Measurements from ENCODE around the gene SLC24A3.
"Not testable (repeated sequence)": the region's sequence is repeated elsewhere in the genome, so short reads cannot be mapped to it uniquely, and the experiment has no call there.

The SLC24A3 gene

DNA sequence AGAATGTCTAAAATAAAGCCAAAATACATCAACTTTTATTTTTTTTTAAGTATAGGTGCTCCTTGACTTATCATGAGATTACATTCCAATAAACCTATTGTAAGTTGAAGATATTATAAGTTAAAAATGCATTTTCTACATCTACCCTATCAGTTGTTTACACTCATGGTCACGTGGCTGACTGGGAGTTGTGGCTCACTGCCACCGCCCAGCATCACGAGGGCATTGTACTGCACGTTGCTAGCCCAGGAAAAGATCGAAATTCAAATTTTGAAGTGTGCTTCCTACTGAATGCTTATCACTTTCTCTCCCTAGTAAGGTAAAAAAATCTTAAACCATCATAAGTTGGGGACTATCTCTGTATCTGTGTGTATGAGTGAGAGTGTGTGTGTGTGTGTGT is 419.0 kb downstream of the SLC24A3 start:
- no peak for DNase-seq (ENCODE audit: low read depth in 2 of 2)

DNA sequence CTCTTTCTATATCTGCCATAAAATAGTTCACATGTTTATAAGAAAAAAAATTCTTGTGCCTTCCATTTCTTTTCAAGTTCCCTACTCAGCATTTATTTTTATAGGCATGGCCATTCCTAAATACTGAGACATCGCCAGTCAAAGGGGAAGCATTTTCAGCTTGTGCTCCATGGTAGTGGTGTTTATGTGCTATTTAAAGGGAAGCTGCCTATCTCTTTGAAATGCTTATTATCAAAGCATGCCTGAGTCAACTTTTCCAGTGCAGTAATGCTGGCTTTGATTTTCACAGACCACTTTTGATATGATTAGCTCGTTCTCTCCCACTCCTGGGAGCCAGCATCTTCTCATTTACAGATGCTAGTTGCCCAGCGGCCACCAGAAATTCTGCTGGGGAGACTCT is 421.5 kb downstream of the SLC24A3 start:
- no peak for DNase-seq (ENCODE audit: low read depth in 2 of 2)

DNA sequence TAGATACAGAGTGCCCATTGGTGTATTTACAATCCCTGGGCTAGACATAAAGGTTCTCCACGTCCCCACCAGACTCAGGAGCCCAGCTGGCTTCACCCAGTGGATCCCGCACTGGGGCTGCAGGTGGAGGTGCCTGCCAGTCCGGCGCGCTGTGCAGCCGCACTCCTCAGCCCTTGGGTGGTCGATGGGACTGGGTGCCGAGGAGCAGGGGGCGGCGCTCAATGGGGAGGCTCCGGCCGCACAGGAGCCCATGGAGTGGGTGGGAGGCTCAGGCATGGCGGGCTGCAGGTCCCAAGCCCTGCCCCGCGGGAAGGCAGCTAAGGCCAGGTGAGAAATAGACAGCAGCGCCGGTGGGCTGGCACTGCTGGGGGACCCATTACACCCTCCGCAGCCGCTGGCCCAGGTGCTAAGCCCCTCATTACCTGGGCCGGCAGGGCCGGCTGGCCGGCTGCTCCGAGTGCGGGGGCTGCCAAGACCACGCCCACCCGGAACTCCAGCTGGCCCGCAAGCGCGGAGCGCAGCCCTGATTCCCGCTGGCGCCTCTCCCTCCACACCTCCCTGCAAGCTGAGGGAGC is 427.1 kb downstream of the SLC24A3 start:
- DNase-seq (ENCODE audit: low read depth in 2 of 2) = not testable (repeated sequence)

DNA sequence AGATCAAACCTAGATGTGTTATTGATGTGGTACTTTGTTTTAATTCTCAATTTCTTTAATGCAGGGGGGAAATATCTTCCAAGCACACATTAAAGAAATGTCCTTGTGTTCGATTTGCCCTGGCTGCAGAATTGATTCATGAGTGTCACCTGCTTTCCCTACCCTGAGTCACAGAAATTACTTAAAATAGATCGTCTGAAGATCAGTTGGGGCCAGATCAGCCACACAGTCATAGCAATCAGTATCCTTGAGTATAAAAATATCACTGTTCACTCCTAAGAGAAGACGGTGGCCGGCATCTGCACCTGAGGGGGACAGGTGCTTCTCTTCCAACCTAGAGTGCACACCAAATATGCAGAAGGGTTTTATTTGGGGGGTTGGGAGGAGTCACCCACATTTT is 430.4 kb downstream of the SLC24A3 start:
- no peak for DNase-seq (ENCODE audit: low read depth in 2 of 2)

DNA sequence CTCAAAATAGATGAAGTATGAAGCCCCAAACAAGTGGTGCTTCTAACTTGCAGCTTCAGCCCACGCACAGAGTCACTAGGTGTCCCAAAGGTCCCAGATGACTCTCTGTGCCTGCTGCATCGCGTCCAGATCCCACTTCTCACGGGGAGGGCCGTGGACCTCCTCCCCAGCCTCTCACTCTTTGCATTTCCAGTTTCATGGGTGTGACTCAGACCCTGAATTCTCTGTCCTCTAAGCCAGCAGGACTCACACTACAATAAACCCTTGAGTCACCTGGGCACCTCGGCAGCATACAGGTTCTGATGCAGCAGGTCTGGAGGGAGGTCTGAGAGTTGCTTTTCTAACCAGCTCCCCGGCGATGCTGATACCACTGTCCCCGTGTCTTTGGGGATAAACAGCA is 431.6 kb downstream of the SLC24A3 start:
- DNase-seq (ENCODE audit: low read depth in 2 of 2) = no peak

DNA sequence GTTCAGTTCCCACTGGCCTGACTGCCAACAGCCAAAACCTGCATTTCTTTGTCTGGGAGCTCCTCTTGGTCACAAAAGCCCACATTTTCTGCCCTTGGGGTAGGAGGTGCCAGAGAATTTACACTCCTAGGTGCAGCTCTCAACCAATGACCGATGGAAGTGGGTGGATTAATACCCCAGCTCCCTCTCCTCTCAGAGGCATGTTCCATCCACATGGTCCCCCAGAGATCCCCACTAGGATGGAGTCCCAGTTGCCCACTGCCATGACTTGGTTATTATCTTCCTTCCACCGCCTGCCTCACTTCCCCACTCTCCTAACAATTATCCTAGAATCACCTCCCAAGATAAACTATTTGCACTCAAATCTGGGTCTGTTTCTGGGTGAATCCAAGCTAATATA is 434.5 kb downstream of the SLC24A3 start:
- no peak for DNase-seq (ENCODE audit: low read depth in 2 of 2)

DNA sequence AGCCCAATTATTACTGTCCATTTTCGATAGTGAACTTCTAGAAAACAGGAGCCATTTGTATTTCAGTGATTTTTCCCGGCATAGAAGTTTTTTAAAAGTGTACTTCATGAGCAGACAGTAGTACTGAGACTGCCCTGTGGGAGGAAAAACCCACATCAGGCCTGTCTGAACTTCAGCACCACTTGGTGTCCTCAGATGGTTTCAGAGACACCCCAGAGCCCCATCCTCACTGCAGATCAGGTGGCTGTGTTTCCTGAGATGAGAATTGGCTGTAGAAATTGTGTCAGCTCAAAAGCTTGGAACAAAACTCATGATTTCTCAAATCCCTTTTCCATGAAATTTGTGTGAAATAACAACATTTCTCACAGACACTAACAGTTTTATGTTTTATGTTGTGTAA is 435.6 kb downstream of the SLC24A3 start:
- no peak for DNase-seq (ENCODE audit: low read depth in 2 of 2)

DNA sequence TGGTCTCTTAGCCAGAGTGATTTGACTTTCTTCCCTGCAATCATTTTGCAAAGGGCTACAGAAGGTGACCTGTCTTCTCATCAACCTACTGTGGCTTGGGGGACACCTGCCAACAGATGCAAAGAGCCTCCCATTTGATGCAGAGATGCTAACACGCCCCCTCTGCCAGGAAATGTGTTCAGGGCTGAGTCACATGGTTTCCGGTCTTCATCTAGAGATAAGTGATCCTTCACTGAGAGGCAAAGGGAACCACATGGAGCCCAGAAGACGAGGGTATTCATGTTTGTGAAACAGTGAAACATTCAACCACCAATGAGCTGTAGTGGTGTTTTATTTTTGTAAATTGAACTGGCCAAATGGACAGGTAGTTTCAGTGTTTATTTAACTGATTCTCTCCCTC is 436.6 kb downstream of the SLC24A3 start:
- DNase-seq (ENCODE audit: low read depth in 2 of 2) = no peak

DNA sequence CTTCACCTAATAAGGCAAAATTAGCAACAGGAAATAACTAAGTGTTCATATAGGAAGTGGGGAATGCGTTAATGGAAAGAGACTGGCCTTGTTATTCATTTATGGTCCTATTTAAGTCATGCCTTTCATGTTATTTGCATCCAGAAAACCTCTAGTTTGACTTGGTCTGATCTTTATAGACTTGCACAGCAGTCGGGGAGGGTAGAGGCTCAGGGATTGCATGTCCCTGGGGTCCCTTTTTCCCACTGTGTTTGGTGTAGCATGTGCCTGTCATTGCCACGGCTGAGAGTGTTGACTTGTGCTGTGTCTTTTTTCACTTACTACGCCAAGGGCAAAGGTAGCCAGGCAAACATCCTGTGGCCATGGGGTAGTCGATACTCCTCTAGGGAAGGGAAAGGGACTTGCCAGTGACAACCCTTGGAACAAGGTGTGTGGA is 440.2 kb downstream of the SLC24A3 start:
- DNase-seq (ENCODE audit: low read depth in 2 of 2) = no peak

DNA sequence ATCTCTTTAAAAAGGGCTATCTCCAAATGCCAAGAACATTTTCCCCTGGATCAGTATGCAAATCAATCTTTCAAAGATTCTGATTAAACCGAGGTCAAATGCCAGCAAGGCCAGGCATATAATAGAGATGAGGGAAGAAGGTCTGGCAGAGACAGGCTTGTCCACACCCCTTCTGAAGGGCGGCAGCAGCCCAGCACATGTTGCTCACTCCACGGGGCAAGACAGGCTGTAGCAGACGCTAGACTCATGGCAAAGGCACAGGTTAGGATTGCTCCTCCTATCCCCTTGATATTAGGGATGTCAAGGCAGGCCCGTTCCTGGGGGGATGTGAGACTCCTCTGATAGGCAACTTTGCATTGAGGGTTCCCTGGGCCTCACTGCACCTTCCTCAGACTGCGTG is 440.9 kb downstream of the SLC24A3 start:
- no peak for DNase-seq (ENCODE audit: low read depth in 2 of 2)

DNA sequence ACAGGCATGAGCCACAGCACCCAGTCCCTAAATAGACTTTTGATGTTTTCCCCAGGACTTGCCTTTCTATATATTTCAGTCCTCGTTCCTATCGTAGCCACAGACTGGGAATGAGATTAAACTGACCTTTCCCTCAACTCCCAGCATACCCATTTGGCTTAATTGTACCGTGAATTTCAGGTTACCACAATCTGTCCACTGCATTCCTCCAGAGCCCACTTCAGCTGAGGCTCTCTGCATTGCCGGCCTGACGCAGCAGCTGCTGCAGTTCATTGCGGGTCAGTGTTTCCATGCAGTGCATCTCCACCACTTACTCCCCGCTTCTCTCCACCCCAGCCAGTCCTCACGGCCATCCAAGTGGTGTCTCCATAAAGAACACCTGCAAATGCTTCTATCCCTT is 442.5 kb downstream of the SLC24A3 start:
- DNase-seq (ENCODE audit: low read depth in 2 of 2) = no peak

DNA sequence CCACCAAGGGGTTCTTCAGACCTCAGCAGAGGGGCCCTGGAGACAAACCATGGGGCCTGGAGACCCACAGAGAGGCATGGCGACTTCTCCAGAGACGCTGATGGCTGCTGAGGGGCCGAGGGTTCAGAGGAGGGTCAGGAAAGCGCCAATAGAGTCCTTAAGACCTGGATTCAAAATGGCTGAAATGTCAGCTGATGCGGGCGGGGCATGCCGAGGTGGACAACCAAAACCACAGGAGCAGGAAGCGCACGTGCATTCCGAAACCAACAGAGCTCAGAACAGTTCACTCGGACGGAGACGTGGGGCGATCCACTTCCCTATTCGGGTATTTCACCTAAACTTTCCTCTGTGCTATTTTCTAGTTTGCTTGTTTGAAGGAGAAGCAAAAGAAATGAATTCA is 445.7 kb downstream of the SLC24A3 start:
- DNase-seq (ENCODE audit: low read depth in 2 of 2) = no peak

DNA sequence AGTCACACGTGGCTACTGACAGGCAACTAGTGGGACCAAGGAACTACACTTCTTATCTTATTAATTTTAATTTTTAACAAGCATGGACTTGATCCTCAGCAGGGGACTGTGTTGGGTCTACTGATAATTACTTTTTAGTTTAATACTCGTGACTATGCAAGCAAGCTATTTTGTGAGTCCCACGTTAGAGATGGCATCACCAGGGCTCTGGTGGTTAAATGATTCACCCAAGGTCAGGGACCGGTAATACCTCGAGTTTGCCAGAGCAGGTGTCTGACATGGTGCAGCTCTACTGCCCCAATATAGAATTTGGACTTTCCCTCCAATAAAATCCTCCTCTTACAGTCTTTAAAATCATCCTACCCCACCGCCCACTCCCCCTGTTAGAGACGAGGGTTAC is 447.0 kb downstream of the SLC24A3 start:
- no peak for DNase-seq (ENCODE audit: low read depth in 2 of 2)

DNA sequence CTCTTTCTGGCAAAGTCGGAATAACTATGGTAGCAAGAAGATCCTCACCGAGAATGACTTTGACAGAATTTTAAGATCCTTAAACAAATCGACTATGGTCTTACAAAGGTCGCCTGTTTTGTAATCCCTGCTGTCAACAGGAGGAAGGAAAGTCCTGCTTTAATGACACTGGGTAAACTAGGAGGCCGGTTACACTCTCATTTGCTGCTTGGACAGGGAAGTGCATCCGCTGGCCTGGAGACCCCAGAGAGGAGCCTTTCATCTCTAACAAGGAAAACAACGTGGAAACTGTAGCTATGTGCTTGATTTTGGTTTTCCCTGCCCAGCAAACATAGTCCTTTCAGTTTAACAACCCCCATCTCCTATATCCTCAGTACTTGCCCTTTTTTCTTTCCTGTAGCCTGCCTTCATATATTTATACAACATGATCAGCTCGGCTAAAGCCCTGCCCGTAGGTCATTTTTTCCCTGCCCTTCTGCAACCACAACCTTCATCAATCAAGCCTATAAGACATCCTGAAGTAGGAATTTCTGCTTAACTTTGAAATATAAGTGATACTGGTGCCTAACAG is 448.5 kb downstream of the SLC24A3 start:
- no peak for DNase-seq (ENCODE audit: low read depth in 2 of 2)

DNA sequence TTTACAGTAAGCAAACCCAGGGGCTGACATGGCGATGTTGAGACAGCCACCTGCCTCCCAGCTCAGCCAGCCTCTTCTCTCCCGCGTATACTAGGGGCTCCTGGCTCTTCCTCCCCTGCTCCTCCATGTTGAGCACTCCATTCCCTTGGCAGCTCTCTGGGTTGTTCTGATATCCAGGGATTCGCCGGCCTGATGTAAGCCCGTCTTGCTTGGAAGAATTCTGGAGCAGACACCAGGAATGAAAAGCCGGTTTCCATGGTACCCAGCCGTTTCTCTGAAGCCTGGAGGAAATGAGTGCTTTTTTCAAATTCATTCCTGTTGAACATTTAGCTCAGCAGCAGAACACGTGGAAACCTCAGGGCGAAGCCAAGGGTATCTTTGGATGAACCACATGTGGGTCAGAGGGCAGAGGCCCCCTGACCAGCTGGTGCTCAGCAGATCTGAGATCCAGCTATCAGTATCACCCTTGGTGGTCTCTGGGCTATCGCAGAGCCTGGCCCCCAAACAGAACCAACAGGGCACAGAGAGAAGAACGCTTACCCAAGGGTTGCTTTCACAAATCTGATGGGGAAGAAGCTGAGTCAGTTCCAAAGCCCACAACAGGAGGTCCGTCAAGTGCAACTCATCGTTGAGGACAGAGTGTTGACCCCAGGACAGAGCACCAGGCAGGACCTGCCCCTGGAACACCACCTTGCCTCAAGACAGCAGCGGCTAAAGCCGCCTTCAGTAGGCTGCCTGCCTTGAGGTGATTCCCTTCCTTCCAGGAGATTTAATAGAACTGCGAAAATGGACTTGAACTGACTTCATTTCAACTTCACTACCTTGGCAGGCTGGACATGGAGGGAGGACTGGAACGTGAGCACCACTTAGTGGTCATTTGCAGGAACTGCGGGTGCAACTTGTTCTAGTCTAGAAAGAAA is 449.5 kb downstream of the SLC24A3 start:
- DNase-seq (ENCODE audit: low read depth in 2 of 2) = peak in 1 of 2 donors; percentile 10

DNA sequence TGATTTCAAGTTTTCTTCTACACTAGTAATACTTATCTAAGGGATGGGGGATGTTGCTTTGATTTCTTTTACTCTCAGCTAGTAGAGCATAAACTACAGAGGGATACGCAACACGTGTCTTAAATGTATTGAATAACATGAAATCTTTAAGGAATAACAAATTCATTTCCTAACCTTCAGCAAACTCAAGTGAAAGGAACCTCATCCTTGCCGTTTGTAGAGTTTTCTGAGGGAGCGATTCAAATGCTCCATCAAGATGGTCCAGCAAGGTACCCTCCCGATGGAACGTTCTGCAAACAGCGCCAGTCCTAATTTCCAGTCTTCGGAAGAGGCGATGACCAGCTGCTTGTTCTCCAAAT is 450.2 kb downstream of the SLC24A3 start:
- no peak for DNase-seq (ENCODE audit: low read depth in 2 of 2)

DNA sequence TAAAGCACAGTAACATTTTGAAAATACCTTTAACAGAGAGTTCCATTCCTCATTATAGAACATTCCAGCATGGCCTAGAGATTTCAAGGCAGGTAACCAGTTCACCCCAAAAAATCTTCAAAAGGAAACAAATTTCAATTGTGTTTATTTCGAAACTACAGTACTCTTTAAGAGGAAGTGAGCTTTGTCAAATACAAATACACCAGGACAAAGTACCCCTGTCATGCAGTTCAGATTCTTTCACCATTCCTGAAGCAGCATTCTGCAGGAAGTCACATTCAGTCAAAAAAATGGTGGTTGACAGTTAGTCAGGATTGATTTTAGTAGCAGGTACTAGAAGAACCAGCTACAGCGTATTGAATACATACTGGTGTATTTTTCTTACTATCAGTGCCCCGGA is 456.0 kb downstream of the SLC24A3 start:
- DNase-seq (ENCODE audit: low read depth in 2 of 2) = no peak

DNA sequence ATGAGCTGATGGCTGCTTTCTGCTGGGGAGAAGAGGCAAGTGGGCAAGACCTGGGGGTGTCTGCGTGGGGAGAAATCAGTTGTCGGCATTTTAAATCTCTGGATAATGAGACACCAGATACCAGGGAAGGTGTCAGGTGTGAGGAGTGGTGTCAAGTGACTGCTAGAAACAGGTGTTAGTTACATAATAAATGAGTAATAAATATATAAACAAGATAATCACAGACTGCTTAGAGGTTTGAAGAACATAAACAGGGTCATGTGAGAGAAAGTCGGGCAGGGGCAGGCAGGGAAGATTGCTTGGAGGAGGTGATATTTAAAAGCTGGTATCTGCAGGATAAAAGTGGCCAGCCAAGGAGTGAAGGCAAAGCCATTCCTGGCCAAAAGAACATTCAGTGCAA is 458.4 kb downstream of the SLC24A3 start:
- DNase-seq (ENCODE audit: low read depth in 2 of 2) = no peak

DNA sequence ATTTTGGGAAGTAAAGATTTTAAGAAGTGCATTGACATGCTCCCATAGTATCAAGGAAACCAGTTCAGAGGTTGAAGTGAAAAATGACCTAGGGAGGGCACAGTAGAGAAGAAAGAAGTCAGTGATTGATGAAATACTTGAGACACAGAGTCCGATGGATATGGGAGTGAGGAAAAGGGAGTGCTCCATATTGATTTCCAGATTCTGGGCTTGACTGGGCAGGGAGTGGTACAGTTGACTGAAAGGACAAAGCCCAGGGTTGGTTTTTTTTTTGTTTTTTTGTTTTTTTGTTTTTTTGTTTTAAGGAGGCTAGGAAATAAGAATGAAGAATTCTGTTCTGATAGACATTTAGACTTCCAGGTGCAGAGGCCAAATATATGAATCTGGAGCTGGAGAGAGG is 458.9 kb downstream of the SLC24A3 start:
- DNase-seq (ENCODE audit: low read depth in 2 of 2) = no peak

DNA sequence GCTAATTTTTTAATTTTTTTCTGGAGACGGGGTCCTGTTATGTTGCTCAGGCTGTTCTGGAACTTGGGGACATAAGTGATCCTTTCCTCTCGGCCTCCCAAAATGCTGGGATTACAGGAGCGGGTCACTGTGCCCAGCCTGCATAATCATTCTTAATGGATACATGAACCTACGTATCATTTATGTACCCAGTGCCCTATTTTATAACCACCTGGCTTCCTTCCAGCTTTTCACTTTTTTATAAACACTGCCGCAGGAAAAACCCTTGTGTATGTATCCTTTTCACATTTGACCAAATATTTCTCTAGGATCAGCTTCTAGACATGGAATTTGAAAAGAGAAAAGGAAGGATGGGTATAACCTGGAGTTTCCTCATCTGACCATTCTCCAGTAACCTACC is 460.1 kb downstream of the SLC24A3 start:
- DNase-seq (ENCODE audit: low read depth in 2 of 2) = no peak

DNA sequence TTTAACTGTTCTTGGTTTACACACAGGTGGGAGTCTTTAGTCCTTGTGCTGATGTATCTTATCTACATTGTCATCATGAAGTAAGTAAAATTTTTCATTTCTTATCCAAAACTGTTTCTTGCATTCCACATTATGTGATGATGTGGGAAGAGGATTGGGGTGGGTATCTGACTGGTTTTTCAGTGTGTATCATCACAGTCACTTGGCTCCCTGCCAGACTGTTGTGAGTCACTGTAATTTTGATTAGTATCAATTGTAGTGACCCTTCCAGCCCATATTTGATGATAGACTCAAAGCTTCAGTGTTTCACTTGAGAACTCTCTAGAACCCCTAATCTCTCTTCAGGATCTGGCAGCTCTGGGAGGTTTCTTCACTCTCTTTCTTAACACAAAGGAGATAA is 461.1 kb downstream of the SLC24A3 start:
- no peak for DNase-seq (ENCODE audit: low read depth in 2 of 2)

DNA sequence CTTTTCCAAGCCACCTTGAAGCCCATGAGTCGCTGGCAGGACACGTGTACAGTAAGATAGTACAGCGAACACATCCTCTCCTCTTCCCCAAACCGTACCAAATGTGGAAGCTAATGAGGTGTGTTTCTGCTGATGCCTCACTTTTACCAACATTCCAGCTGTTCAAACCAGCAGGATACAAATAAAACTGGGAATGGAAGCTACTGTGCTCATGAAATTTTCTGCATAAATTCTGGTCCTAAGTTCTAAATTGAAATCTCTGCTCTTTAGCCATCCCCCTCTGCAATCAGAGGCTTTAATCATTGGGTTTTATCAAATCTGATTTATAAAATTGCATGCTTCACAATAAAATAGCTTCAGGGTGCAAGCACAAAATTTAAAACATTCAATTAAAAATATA is 463.8 kb downstream of the SLC24A3 start:
- DNase-seq (ENCODE audit: low read depth in 2 of 2) = no peak

DNA sequence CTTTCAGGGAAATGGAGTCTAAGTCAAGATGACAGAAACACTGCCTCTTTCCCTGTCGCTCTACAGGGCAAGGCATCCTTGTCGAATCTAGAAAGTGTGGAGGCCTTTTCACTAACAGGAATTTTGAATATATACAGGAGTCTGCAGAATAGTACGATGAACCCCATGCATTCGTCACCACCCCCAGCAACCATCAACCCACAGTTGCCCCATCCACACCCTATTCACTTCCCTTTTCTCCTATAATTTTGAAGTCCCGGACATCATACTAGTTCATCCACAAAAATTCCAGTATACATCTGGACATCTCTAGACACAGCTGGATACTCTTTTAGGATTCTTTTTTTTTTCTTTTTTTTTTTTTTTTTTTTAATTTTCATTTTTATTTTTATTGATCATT is 464.9 kb downstream of the SLC24A3 start:
- no peak for DNase-seq (ENCODE audit: low read depth in 2 of 2)

Data from stimulated activated CD4-positive, alpha-beta T cell treated with anti-CD3 and anti-CD28 coated beads, Interleukin-1b, Interleukin-23, amount 100 ng/mL, for 4 hours (primary cell).